Thyroid gland (tissue), 4 donors: Measurements from ENCODE around the gene TMEM239. TPM values are rescaled to one million over a fixed set of nuclear protein-coding genes. Genes with fewer than 3 reads are reported as not detected.
"Not testable (repeated sequence)": the region's sequence is repeated elsewhere in the genome, so short reads cannot be mapped to it uniquely, and the experiment has no call there.

Experiments
- DNase-seq, 2 donors: peaks; one replicate each; pipeline ENCODE4 v3.0.0-alpha.2; 2019
- H3K27ac ChIP-seq, 3 donors: fragments of 200-600 bp; sonication (generic); 1 replicate in 2 of 3; 2 replicates in 1 of 3; pipeline ENCODE4 v1.5.1; 2016 to 2019; ENCODE audit warnings: mild to moderate bottlenecking in 1 of 3, moderate library complexity in 1 of 3
- H3K27me3 ChIP-seq: fragments of 200-600 bp; sonication (generic); one replicate; pipeline ENCODE4 v1.5.1; 2019
- H3K36me3 ChIP-seq, 2 donors: fragments of 200-600 bp; sonication (generic); one replicate each; pipeline ENCODE4 v1.5.1; 2016 to 2019
- H3K4me1 ChIP-seq, 2 donors: fragments of 200-600 bp; sonication (generic); one replicate each; pipeline ENCODE4 v1.5.1; 2017 to 2019
- H3K4me3 ChIP-seq, 3 donors: fragments of 200-600 bp; sonication (generic); replicated peaks in 1 of 3; 1 replicate in 2 of 3; 2 replicates in 1 of 3; pipeline ENCODE4 v1.5.1; 2016; ENCODE audit warnings: mild to moderate bottlenecking in 1 of 3
- H3K9me3 ChIP-seq: fragments of 200-600 bp; sonication (generic); one replicate; pipeline ENCODE4 v1.5.1; 2017
- CTCF ChIP-seq, 6 experiments: fragments of 200-600 bp in 3 of 6; fragments of 450-650 bp in 3 of 6; sonication (generic) in 3 of 6; IDR thresholded peaks; one replicate each; pipeline ENCODE4 v1.5.1; 2016 to 2019; ENCODE audit warnings: antibody characterized with exemption in 6 of 6, mild to moderate bottlenecking in 2 of 6, inconsistent platforms in 1 of 6, moderate library complexity in 1 of 6
- POLR2A ChIP-seq, 2 donors: fragments of 450-650 bp; IDR thresholded peaks; one replicate each; pipeline ENCODE4 v1.6.1; 2017; ENCODE audit warnings: antibody characterized with exemption in 2 of 2, mild to moderate bottlenecking in 2 of 2, moderate library complexity in 1 of 2
- WGBS, 2 donors: methylation state at CpG; one replicate each; pipeline ENCODE4 v1.1.5; 2017; 5-methylcytosine and 5-hydroxymethylcytosine counted together
- intact Hi-C: fragments of 100-400 bp; cut with DNase I; formaldehyde crosslinking; loops from one replicate; pipeline ENCODE4 v1.15.1; 2023
- total RNA-seq, 4 donors: library from RNA; depleted of rRNA; stranded (reverse); fragments of >200 nt; gene quantifications; one replicate each; pipeline ENCODE4 v1.2.3, GENCODE V29; 2016

The TMEM239 gene
- not detected for total RNA-seq

GRCh38 chr20:2816030-2816582, at the start of gene TMEM239:
Gene TMEM239, plus strand, starts transcription at chr20:2816364. Its CDS starts 191 bp downstream, at chr20:2816555.
- Histone ChIP-seq H3K9me3 (no peaks in the 10 kb centered on the region), H3K27ac (no peak within 1 kb of the TSS), H3K36me3 (no peaks in the 10 kb centered on the region), H3K4me1 (peaks cover 0 to 3% of the 10 kb centered on the region in 2 donors), H3K27me3 (peaks cover 8% of the 10 kb centered on the region), H3K4me3 (no peak within 1 kb of the TSS)
- DNase-seq, result no peak
- TF ChIP-seq POLR2A (IDR thresholded peaks at IDR 0.05) (no peak), CTCF (IDR thresholded peaks at IDR 0.05) (no peak)
- intact Hi-C loops, result no loop called here
- 83 to 93% methylated on average over 2 to 7 of the region's 10 CpGs for WGBS, 2 donors

GRCh38 chr20:2767768-2768631, 48.2 kb upstream of the TMEM239 start:
- Histone ChIP-seq H3K9me3 (no peaks in the 10 kb centered on the region), H3K27me3 (no peaks in the 10 kb centered on the region), H3K4me3 (no peak overlapping the region), H3K36me3 (no peaks in the 10 kb centered on the region), H3K4me1 (peaks cover 12 to 26% of the 10 kb centered on the region in 2 donors), H3K27ac (peak overlapping the region; percentile 49 to 72 (median 66))
- intact Hi-C loops, result no loop called here
- peak; percentile 98 for DNase-seq
- TF ChIP-seq POLR2A (IDR thresholded peaks at IDR 0.05) (no peak), CTCF (IDR thresholded peaks at IDR 0.05) (no peak)
- WGBS, 2 donors, result 13 to 32% methylated on average over 10 to 14 of the region's 15 CpGs

GRCh38 chr20:2768632-2769015, 47.5 kb upstream of the TMEM239 start:
- Histone ChIP-seq H3K36me3 (no peaks in the 10 kb centered on the region), H3K9me3 (no peaks in the 10 kb centered on the region), H3K27ac (peak overlapping the region; percentile 41 to 66 (median 60)), H3K27me3 (no peaks in the 10 kb centered on the region), H3K4me1 (peaks cover 12 to 20% of the 10 kb centered on the region in 2 donors), H3K4me3 (no peak overlapping the region)
- TF ChIP-seq CTCF (IDR thresholded peaks at IDR 0.05) (no peak), POLR2A (IDR thresholded peaks at IDR 0.05) (no peak)
- intact Hi-C loops, result no loop called here
- WGBS, 2 donors, result 28 to 40% methylated on average over 5 of the region's 5 CpGs
- no peak for DNase-seq

GRCh38 chr20:2770091-2770490, 46.1 kb upstream of the TMEM239 start:
- H3K9me3 ChIP-seq, intact Hi-C loops, H3K27me3 ChIP-seq, DNase-seq, H3K4me3 ChIP-seq, H3K27ac ChIP-seq, H3K36me3 ChIP-seq: not testable (repeated sequence)
- peaks cover 12 to 19% of the 10 kb centered on the region in 2 donors for H3K4me1 ChIP-seq
- WGBS, 2 donors, result 93 to 94% methylated on average over 9 to 12 of the region's 12 CpGs

GRCh38 chr20:2771631-2772080, 44.5 kb upstream of the TMEM239 start:
- DNase-seq, result no peak
- H3K4me1 ChIP-seq, result peaks cover 12 to 19% of the 10 kb centered on the region in 2 donors
- H3K4me3 ChIP-seq, result no peak overlapping the region
- intact Hi-C loops, result no loop called here
- no peak overlapping the region for H3K27ac ChIP-seq
- H3K27me3 ChIP-seq, result no peaks in the 10 kb centered on the region
- no peaks in the 10 kb centered on the region for H3K36me3 ChIP-seq
- TF ChIP-seq POLR2A (IDR thresholded peaks at IDR 0.05) (no peak), CTCF (IDR thresholded peaks at IDR 0.05) (no peak)
- 63% methylated on average over 4 to 8 of the region's 12 CpGs for WGBS, 2 donors
- H3K9me3 ChIP-seq, result no peaks in the 10 kb centered on the region
